T-helper 2 cell (primary cell): ENCODE measurements around the gene CDH15.
"Not testable (repeated sequence)": the region's sequence is repeated elsewhere in the genome, so short reads cannot be mapped to it uniquely, and the experiment has no call there.

Source experiments
- DNase-seq, 5 experiments: peaks; one replicate each; pipeline versions ENCODE4 v3.0.0 to v3.0.0-alpha.2; 2012 to 2022

Gene CDH15

DNA sequence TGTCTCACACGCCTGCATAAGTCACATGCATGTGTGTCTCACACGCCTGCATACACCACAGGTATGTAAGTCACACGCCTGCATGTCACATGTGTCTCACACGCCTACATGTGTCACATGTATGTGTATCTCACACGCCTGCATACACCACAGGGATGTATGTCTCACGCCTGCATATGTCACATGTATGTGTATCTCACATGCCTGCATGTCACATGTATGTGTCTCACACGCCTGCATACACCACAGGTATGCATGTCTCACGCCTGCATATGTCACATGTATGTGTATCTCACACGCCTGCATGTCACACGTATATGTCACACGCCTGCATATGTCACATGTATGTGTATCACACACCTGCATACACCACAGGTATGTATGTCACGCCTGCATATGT, 13.8 kb upstream of the CDH15 start:
- no peak for DNase-seq

DNA sequence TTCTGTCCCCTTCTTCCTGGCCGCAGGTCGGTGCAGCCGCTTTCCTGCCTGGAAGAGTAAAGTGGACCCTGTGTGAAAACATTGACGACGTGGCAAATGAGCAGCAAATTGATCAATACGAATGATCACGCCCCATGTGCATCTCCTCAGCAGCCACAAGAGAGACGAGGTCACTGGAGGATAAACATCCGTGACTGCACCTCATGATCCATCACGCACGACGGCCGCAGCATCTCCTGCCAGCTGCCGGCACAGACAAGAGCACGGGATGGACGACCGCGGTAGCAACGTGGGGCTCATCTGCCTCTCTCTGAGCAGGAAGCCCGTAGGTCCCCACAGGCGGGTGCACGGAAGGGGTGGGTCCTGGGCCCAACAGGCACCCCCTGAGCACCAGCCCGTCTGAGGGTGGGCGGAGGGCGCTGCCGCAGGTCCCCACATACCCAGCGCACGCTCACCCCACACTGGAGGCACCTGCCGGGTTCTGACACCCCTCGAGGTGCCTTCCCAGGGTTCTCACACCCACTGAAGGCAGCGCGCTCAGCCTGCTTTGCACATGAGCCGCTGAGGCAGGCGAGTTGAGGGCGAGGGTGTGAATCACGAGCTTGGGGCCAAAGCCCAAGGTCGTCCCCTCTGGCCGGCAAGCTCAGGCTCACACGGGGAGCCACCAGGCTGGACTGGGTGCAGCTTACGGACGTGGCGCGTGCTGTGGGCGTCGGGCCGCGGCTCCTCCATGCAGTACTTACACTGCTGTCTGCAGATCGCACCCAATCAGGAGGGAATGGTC, 12.3 kb upstream of the CDH15 start:
- no peak for DNase-seq

DNA sequence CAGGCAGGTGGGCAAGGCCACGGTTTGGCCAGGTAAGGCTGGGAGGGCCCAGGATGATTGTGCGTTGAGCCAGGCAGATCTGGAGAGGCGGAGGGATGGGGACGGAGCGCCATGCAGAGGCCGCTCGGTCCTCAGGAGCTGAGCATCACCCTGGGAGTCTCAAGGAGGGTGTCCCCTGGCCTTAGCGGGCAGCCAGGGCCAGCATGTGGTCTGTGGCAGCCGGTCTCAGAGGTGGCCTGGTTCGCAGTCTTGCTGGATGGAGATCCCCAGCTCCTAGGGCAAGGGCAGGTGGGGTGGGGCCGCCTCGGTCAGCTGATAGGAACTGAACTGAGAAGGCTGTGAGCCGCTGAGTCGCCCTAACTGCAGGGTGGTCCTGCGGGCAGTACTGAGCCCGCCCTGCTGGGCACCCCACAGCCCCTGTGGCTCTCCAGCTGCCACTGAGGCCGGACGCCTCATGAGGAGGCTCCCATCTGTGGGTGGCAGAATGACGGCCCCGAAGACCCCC, 11.6 kb upstream of the CDH15 start:
- DNase-seq, result no peak

- DNase-seq, result no peak
Observed at GRCh38 chr16:89160977-89161701, 10.4 kb upstream of the CDH15 start.

- no peak for DNase-seq
Observed at GRCh38 chr16:89161763-89162713, 9.5 kb upstream of the CDH15 start.

DNA sequence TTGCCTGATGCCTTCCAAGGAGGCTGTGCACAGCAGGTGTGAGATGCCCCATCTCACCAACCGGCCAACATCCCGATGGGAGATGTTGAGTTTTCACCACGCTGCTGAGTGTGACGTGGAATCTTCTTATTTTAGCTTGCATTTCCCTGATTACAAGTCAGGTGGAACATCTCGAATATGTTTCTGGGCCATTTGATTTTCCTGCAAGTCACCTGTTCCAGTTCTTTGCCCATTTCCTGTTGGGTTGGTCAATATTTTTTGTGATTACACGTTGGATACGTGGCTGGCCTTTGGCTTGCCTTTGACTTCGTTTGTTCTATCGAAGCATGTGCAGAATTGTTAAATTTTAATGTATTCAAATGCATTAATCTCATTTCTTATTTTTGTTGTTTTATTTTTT, 8.3 kb upstream of the CDH15 start:
- no peak for DNase-seq

DNA sequence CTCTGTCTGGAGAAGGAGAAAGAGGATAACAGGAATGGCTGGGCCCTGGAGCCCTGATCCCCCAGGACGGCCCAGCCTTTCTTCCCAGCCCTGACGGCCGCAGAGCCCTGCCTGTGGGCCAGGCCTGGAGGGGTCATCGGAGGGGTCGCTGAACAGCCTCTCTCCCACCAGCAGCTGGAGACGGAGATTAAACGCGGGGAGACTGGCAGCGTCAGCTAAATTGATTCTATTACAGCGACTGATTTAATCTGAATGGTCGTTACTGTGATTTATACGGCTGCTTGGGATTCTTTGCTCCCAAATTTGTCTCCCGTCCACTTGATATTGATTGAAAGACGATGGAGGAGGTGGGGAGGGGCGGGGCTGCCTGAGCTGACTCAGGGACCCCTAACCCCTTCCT, 7.1 kb upstream of the CDH15 start:
- DNase-seq, result no peak

DNA sequence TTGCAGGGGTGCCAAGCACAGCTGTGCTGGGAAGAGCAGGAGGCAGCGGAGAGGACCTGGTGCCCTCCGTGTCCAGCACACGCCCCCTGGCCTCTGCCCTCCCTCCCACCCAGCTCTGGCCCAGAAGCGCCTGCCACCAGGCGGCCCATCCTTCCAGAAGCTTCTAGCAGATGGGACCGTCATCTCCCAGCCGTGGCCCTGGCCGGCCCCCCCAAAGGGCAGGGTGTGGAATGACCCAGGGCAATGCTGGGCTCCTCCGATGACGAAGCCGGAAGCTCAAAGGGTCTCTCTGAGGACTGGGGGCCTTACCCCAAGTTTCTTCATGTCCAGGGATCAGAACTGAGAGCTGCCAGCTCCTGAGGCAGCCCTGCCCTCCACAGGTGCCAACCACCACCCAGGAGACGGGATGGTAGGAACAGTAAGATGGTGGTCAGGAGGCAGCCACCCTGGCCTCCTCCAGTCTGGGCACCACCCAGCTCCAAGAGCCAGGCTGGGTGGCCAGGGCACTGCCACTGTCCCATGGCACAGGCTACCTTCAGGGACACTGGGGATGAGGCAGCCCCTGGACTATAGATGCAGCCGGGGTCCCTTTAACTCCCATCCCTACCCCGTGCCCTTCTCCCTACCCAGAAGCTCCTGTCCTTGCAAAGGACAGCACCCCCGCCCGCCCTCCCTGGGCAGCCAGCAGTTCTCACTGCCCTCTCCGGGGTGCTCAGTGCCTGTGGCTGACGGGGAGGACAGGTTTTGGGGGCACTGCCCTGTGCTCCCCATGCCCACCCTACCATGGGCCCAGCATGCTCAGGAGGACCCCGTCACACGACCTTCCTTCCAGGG, 6.5 kb upstream of the CDH15 start:
- DNase-seq, result no peak

- not testable (repeated sequence) for DNase-seq
Observed at GRCh38 chr16:89165681-89165979, 5.9 kb upstream of the CDH15 start.

- no peak for DNase-seq
Observed at GRCh38 chr16:89166696-89167424, 4.7 kb upstream of the CDH15 start.

- peak; percentile 62 to 74 (median 72) for DNase-seq
Observed at GRCh38 chr16:89167425-89167941, 4.1 kb upstream of the CDH15 start.

DNA sequence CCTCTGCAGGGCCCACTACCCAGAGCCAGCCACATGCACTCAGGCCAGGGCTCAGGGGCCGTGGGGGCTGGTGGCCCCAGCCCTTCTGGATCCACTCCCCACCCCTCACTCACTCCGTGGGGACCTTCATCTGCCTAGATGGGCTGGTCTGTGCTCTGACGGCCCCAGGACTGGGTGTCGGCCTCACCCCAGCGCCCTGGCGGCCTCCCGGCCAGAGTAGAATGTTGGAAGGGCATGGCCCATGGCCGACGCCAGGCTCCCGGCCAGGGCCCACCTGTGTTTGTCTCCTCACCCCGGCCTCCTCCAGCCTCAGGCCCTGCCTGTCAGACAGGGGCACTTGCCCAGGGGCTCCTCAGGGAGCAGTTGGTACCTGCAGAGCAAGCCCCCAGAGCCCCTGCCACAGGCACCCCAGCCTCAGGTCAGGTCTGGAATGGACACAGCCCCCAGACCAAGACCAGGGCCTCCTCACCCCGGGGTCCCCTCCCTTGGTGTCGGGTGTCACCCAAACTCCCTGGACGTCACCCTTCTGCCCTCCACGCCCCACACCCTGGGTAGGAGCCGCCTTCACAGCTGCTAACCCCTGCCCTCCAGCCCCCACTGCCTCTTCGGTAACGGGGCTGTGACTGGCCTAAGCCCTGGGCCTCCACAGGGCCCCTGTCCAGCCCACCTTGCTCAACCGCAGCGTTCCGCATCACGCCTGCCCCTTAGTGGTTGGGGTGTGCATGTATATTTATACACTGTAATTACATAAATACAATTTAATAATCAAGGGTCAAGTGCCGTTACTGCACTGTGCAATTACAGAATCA, 3.0 kb upstream of the CDH15 start:
- no peak for DNase-seq

DNA sequence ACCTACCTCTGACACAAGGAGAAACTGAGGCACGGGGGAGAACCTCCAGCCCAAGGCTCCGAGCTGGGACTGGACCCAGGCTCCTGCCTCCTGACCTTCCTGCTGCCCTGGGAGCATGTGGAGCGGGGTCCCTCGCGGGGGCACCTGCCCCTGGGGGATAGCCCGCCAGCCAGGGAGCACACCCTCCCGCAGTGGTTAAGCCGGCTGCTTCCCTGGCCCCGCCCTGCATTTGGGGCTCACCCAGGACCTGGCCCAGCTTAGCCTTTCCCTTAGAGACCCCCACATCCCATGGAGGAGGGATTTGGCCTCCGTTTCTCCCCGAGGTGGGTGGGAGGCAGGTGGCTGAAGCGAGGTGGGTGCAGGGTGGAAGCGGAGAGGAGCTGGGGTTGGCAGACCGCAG, 1.8 kb upstream of the CDH15 start:
- DNase-seq, result no peak

DNA sequence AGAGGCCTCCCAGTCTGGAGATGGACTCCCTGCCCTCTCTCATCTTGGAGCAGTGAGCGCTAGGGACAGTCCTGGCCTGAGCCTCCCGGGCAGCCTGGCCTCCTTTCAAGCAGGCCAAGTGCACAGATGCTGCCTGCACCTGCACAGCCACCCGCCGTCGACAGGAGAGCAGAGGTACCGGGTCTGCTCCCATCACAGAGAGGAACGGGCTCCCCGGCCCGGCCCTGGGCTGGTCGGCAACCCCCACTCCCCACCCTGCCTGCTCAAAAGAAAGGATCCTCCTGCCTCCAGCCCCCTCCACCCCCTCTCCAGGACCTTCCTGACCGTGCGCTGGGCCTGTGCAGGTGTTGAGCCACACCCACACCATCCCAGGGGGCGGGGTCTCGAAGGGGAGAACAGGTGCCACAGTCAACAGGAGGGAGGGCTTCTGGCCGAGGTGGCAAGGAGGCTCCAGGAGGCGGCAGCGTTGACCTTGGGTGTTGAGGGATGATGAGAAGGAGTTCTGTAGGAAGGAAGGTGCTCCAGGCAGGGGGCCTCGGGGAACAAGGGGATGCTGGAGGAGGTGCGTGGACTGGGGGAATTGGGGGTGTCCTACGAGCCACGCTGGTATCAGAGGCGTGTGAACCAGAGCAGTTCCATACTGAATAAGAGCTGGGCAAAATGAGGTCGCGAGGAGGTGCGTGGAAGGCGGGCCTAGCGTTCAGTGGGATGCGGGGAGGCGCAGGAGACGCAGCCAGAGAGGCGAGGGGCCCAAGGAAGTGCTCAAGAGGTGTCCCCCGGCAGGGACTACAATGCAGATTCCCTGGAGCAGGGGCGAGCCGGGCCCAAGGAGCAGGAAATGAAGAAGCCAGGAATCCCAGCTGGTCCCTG, 967 bp upstream of the CDH15 start:
- DNase-seq, result no peak

- DNase-seq, result no peak
Observed at GRCh38 chr16:89172171-89172527, 601 bp downstream of the CDH15 start.

DNA sequence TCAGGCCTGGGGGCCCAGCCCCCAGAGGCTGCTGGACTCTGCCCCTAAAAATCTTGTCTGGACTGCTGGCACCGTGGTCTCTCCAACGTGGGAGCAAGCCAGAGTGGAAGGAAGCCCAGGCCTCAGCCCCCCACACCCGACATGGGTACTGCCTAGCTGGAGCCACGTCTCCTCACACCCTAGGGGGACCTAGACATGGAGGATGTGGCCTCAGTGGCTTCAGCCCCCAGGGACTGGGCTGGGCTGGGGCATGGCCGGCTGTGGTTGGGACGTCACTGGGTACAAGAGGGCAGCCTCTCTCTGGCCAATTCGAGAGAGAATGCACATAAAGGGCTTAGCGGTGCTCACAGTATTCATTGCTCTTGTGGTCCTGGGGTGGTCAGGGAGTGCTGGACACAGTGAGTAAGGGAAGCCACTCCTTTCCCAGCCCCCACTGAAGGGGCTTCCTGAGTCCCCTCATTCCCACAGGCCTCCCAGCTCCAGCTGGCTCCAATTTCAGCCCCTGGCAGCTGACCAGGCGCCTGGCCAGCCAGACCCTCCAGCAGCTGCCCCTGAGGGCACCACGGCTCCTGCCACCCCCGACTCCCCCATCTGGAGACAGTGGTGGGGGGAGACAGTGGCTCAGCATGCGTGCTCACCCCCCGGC, 1.1 kb downstream of the CDH15 start:
- no peak for DNase-seq

GRCh38 chr16:89173174-89173921, 1.8 kb downstream of the CDH15 start:
- DNase-seq, result no peak
